Spleen (tissue), 7 donors: ENCODE measurements around the gene LPP.

ENCODE experiments used
- POLR2AphosphoS5 ChIP-seq, 3 donors: sonication (generic); formaldehyde crosslinking; IDR thresholded peaks; one replicate each; pipeline ENCODE4 v1.5.1; 2017; ENCODE audit warnings: antibody characterized with exemption in 3 of 3
- TF ChIP-seq, protein P1 (sequence below), 11 experiments: fragments of 200-600 bp in 7 of 11; fragments of 450-650 bp in 4 of 11; sonication (generic) in 4 of 11; IDR thresholded peaks in 8 of 11; conservative IDR thresholded peaks in 3 of 11; 1 replicate in 7 of 11; 2 replicates in 4 of 11; pipeline versions ENCODE4 v1.4.0 to v1.8.0; 2016 to 2021; ENCODE audit warnings: antibody characterized with exemption in 11 of 11, inconsistent platforms in 4 of 11, mild to moderate bottlenecking in 1 of 11
- donor health status: DM: no; HTN: no; CAD: no; lungs with moderate emphysema.
- donor health status: DM: no; HTN: no; CAD: no.
- donor health status: DM: no; HTN: no; CAD: no.

DNA sequence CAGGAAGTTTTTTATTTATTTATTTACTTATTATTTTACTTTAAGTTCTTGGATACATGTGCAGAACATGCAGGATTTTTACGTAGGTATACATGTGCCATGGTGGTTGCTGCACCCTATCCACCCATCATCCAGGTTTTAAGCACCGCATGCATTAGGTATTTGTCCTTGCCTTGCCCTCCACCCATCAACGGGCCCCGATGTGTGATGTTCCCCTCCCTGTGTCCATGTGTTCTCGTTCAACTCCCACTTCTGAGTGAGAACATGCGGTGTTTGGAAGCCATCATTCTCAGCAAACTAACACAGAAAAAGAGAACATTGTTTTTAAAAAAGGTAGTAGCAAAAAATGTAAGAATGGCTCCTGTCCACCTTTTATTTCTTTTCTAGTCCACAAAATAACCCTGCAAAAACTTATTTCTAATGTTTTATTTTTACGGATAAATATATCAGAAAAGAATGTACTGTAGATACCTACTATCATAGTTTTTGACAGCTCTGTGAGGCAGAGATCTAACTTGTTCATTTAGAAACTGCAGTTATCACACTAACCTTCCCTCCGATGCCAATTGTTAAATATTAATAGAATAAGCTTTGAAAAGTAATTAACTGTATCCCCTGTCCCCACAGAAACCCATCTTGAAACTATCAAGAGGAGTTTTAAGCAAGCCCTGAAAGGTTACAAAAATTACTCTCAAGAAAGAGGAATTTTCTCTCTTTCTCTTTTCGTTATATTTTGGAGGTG lies 189.2 kb downstream of the LPP start:
- TF ChIP-seq, protein P1, sequence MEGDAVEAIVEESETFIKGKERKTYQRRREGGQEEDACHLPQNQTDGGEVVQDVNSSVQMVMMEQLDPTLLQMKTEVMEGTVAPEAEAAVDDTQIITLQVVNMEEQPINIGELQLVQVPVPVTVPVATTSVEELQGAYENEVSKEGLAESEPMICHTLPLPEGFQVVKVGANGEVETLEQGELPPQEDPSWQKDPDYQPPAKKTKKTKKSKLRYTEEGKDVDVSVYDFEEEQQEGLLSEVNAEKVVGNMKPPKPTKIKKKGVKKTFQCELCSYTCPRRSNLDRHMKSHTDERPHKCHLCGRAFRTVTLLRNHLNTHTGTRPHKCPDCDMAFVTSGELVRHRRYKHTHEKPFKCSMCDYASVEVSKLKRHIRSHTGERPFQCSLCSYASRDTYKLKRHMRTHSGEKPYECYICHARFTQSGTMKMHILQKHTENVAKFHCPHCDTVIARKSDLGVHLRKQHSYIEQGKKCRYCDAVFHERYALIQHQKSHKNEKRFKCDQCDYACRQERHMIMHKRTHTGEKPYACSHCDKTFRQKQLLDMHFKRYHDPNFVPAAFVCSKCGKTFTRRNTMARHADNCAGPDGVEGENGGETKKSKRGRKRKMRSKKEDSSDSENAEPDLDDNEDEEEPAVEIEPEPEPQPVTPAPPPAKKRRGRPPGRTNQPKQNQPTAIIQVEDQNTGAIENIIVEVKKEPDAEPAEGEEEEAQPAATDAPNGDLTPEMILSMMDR (IDR thresholded peaks at IDR 0.05 in 8 of 11, conservative IDR thresholded peaks at IDR 0.05 in 3 of 11) = no peak
- no peak for TF ChIP-seq POLR2AphosphoS5 (IDR thresholded peaks at IDR 0.05)
